Panc1 (cell line): Measurements from ENCODE around the gene BARX1. TPM values are rescaled to one million over a fixed set of nuclear protein-coding genes. Genes with fewer than 3 reads are reported as not detected.

Experiments used
- ATAC-seq: fragments of 200-7000 bp; cut with Tn5 transposase; 2 replicates; pipeline ENCODE4 v1.9.1; 2020; ENCODE audit warnings: mild to moderate bottlenecking, moderate library complexity
- BruUV-seq: library from RNA; stranded (reverse); fragments of 400-500 nt; replicated peaks from 2 replicates; lab custom pipeline; 2021; lab: Mats Ljungman, UMichigan
- CTCF ChIA-PET: fragments of 300-600 bp; sonication (Branson Sonifier 250); formaldehyde crosslinking; loops from one replicate; lab custom pipeline; 2022; ENCODE audit warnings: antibody characterized with exemption; lab: Charles Lee
- POLR2A ChIA-PET: fragments of 300-600 bp; sonication (Branson Sonifier 250); formaldehyde crosslinking; loops from one replicate; lab custom pipeline; 2022; ENCODE audit warnings: antibody characterized with exemption; lab: Charles Lee
- DNase-seq: peaks from one replicate; pipeline ENCODE4 v3.0.0-alpha.2; 2010; ENCODE audit warnings: low read depth, low spot score
- H3K27ac ChIP-seq: 2 replicates; pipeline ENCODE4 v1.5.1; 2011; ENCODE audit warnings: mild to moderate bottlenecking, low read length, inconsistent platforms
- H3K27me3 ChIP-seq: fragments of 200-500 bp; sonication (Bioruptor generic); 2 replicates; pipeline ENCODE4 v1.6.0; 2014; ENCODE audit warnings: low read length, inconsistent platforms; ENCODE audit not compliant: control insufficient read depth, insufficient read depth
- H3K36me3 ChIP-seq: fragments of 200-500 bp; sonication (Bioruptor generic); 2 replicates; pipeline ENCODE4 v1.5.1; 2014; ENCODE audit warnings: inconsistent platforms, mild to moderate bottlenecking, low read length, moderate library complexity; ENCODE audit not compliant: control insufficient read depth, insufficient read depth
- H3K4me1 ChIP-seq: 2 replicates; pipeline ENCODE4 v1.5.1; 2011; ENCODE audit warnings: inconsistent platforms, mild to moderate bottlenecking, low read length, moderate library complexity; ENCODE audit not compliant: control insufficient read depth, insufficient read depth
- H3K4me3 ChIP-seq, 2 experiments: 2 replicates each; pipeline ENCODE4 v1.5.1; 2011 to 2012; ENCODE audit warnings: low read depth in 2 of 2, low read length in 2 of 2, mild to moderate bottlenecking in 2 of 2, inconsistent platforms in 1 of 2, moderate library complexity in 1 of 2
- H3K9me3 ChIP-seq: fragments of 200-500 bp; sonication (Bioruptor generic); 2 replicates; pipeline ENCODE4 v1.5.1; 2014; ENCODE audit warnings: low read depth, mild to moderate bottlenecking, inconsistent platforms, low read length, moderate library complexity; ENCODE audit not compliant: control insufficient read depth, insufficient read depth
- CTCF ChIP-seq: fragments of 450-650 bp; IDR thresholded peaks from 2 replicates; pipeline ENCODE4 v1.5.1; 2017; ENCODE audit warnings: mild to moderate bottlenecking
- POLR2AphosphoS5 ChIP-seq: IDR thresholded peaks from 2 replicates; pipeline ENCODE4 v1.6.1; 2012; ENCODE audit warnings: mild to moderate bottlenecking, low read depth, low read length, moderate library complexity
- REST ChIP-seq, 2 experiments: IDR thresholded peaks; 2 replicates each; pipeline ENCODE4 v1.6.1; 2011 to 2012; ENCODE audit warnings: low read depth in 2 of 2, control low read depth in 1 of 2, low read length in 1 of 2, mild to moderate bottlenecking in 1 of 2, moderate library complexity in 1 of 2; ENCODE audit not compliant: insufficient read depth in 1 of 2
- SIN3A ChIP-seq: IDR thresholded peaks from 2 replicates; pipeline ENCODE4 v1.6.1; 2012; ENCODE audit warnings: low read depth, mild to moderate bottlenecking, low read length, moderate library complexity, borderline replicate concordance; ENCODE audit not compliant: insufficient read depth
- TCF7L2 ChIP-seq: IDR thresholded peaks from 2 replicates; pipeline ENCODE4 v1.6.1; 2011; ENCODE audit warnings: mild to moderate bottlenecking, low read depth, low read length, inconsistent platforms
- in situ Hi-C: cut with HindIII; loops from 2 replicates; pipeline ENCODE4 v1.10.0; 2016; ENCODE audit warnings: low sequenced_read_pairs, low pct_unique_long_range_greater_than_20kb
- intact Hi-C: fragments of 100-400 bp; cut with micrococcal nuclease; formaldehyde crosslinking; loops from one replicate; pipeline ENCODE4 v1.10.0; 2022; ENCODE audit not compliant: unreplicated experiment
- total RNA-seq: library from RNA; stranded (reverse); gene quantifications from one replicate; pipeline ENCODE4 v1.2.1, GENCODE V29; 2021; ENCODE audit not compliant: unreplicated experiment

Gene BARX1
- total RNA-seq, 1 experiment from 2014 or later, result 81.2 TPM

- Histone ChIP-seq H3K4me3 (no peak overlapping the region), H3K27me3 (no peaks in the 10 kb centered on the region), H3K4me1 (no peaks in the 10 kb centered on the region), H3K27ac (no peak overlapping the region), H3K9me3 (no peaks in the 10 kb centered on the region), H3K36me3 (no peaks in the 10 kb centered on the region)
- ChIA-PET CTCF (no interaction called here), POLR2A (no interaction called here)
- intact Hi-C loops, result no loop called here
- TF ChIP-seq CTCF, result no peak
- no peak for TF ChIP-seq POLR2AphosphoS5
- TF ChIP-seq REST (IDR thresholded peaks at IDR 0.05; ENCODE audit: insufficient read depth in 1 of 2, low read depth in 2 of 2, low read length in 1 of 2), result no peak
- no peak for TF ChIP-seq TCF7L2
- no peak for TF ChIP-seq SIN3A
- in situ Hi-C loops, result no loop called here
- BruUV-seq, result no TSS peak
- ATAC-seq, result no peak
- DNase-seq, result no peak
Observed at GRCh38 chr9:93983875-93984274, 28.7 kb upstream of the BARX1 start.

- Histone ChIP-seq H3K27me3 (no peaks in the 10 kb centered on the region), H3K9me3 (no peaks in the 10 kb centered on the region), H3K4me3 (no peak overlapping the region), H3K27ac (no peak overlapping the region), H3K4me1 (no peaks in the 10 kb centered on the region), H3K36me3 (no peaks in the 10 kb centered on the region)
- in situ Hi-C loops, result no loop called here
- TF ChIP-seq CTCF (no peak), REST (IDR thresholded peaks at IDR 0.05; ENCODE audit: insufficient read depth in 1 of 2, low read depth in 2 of 2, low read length in 1 of 2) (no peak), TCF7L2 (no peak), SIN3A (no peak), POLR2AphosphoS5 (no peak)
- no TSS peak for BruUV-seq
- intact Hi-C loops, result no loop called here
- POLR2A ChIA-PET, result interaction anchor here (0.5 kb wide), 1 partner anchor 52 kb away, joined by 7 read pairs; no protein-coding TSS in a partner anchor
- CTCF ChIA-PET, result no interaction called here
- DNase-seq (no peak), ATAC-seq (no peak)
Observed at GRCh38 chr9:93979721-93980120, 24.6 kb upstream of the BARX1 start.
